HG03064 (cell line): ENCODE results near the gene PRSS38.

Experiments used
- ATAC-seq: cut with Tn5 transposase; IDR thresholded peaks from one replicate; pipeline ENCODE4 v1.9.1; 2021; ENCODE audit warnings: low read depth; ENCODE audit not compliant: unreplicated experiment

The PRSS38 gene

GRCh38 chr1:227815468-227816409, at the start of gene PRSS38:
TSS of gene PRSS38 (plus strand) at chr1:227815675. CDS start at chr1:227815717, 42 bp downstream.
- no peak for ATAC-seq

GRCh38 chr1:227766015-227766634, 49.4 kb upstream of the PRSS38 start:
- ATAC-seq = no peak

- no peak for ATAC-seq
Observed at GRCh38 chr1:227766653-227767277, 48.7 kb upstream of the PRSS38 start.

GRCh38 chr1:227767401-227768124, 47.9 kb upstream of the PRSS38 start:
- no peak for ATAC-seq

GRCh38 chr1:227768125-227768439, 47.4 kb upstream of the PRSS38 start:
- no peak for ATAC-seq

GRCh38 chr1:227768640-227769039, 46.8 kb upstream of the PRSS38 start:
- no peak for ATAC-seq

GRCh38 chr1:227769047-227769935, 46.2 kb upstream of the PRSS38 start:
- no peak for ATAC-seq

GRCh38 chr1:227769936-227770494, 45.5 kb upstream of the PRSS38 start:
- no peak for ATAC-seq

GRCh38 chr1:227770812-227771211, 44.7 kb upstream of the PRSS38 start:
- no peak for ATAC-seq

GRCh38 chr1:227771326-227771725, 44.1 kb upstream of the PRSS38 start:
- ATAC-seq = no peak

GRCh38 chr1:227771771-227772170, 43.7 kb upstream of the PRSS38 start:
- ATAC-seq = no peak

GRCh38 chr1:227773558-227773957, 41.9 kb upstream of the PRSS38 start:
- ATAC-seq = no peak

- ATAC-seq = no peak
Observed at GRCh38 chr1:227774051-227774731, 41.3 kb upstream of the PRSS38 start.

- ATAC-seq = no peak
Observed at GRCh38 chr1:227774821-227775661, 40.4 kb upstream of the PRSS38 start.

- no peak for ATAC-seq
Observed at GRCh38 chr1:227775841-227776240, 39.6 kb upstream of the PRSS38 start.

- ATAC-seq = no peak
Observed at GRCh38 chr1:227776331-227776771, 39.1 kb upstream of the PRSS38 start.

GRCh38 chr1:227777156-227777555, 38.3 kb upstream of the PRSS38 start:
- no peak for ATAC-seq

- ATAC-seq = no peak
Observed at GRCh38 chr1:227777646-227778045, 37.8 kb upstream of the PRSS38 start.
